ENCODE results near the gene NAGK.

NAGK gene

GRCh38 chr2:71108091-71108490 lies 39.6 kb downstream of the NAGK start:
- no peak for DNase-seq (ENCODE audit: low spot score)

DNA sequence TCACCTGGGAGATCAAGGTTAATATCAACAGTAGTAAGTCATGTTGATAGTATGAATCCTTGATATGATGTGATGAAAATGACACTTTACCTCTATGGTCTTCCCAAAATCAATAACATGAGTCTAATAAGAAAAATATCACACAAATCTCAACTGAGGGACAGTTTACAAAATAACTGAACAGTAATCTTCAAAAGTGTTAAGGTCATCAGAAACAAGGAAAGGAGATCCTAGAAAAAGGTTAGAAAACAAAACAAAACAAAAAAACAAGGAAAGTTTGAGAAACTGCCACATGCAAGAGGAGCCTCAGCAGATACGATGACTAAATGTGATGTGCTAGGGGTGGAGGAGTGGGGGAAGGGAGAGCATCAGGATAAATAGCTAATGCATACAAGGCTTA lies 45.4 kb downstream of the NAGK start:
- DNase-seq (ENCODE audit: low spot score), result no peak

GRCh38 chr2:71117063-71117462 lies 48.6 kb downstream of the NAGK start:
- DNase-seq (ENCODE audit: low spot score), result no peak

GRCh38 chr2:71120195-71120594 lies 51.7 kb downstream of the NAGK start:
- DNase-seq (ENCODE audit: low spot score), result no peak

- no peak for DNase-seq (ENCODE audit: low spot score)
These were observed 53.0 kb downstream of the NAGK start for GRCh38 chr2:71121479-71121878.

DNA sequence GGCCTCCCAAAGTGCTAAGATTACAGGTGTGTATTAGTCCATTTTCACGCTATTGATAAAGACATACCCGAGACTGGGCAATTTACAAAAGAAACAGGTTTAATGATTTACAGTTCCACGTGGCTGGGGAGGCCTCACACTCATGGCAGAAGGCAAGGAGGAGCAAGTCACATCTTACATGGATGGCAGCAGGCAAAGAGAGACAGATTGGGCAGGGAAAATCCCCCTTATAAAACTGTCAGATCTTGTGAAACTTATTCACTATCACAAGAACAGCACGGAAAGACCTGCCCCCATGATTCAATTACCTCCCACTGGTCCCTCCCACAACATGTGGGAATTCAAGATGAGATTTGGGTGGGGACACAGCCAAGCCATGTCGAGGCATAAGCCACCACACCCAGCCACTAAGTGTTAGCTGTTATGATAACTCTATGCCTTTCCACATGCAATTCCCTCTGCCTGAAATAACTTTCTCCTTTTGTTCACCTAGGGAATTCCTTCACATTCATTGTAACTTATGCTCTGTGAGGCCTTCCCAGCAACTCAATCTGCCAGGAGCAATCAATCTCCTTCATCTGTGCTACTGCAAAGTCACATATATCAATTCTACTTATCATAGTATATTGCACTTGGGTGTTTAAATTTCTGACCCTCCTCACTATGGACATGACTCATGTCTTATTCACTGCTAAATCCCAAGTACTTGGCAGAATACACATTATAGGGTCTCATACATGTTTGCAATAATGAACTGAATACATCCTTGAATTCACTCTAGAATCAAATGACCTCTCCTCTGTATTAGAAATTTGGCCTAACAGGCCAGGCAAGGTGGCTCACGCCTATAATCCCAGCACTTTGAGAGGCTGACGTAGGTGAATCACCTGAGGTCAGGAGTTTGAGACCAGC lies 54.2 kb downstream of the NAGK start:
- no peak for DNase-seq (ENCODE audit: low spot score)

- no peak for DNase-seq (ENCODE audit: low spot score)
These were observed 57.3 kb downstream of the NAGK start for GRCh38 chr2:71125506-71126294.

GRCh38 chr2:71126957-71127356 lies 58.5 kb downstream of the NAGK start:
- no peak for DNase-seq (ENCODE audit: low spot score)

Data from COLO829 (cell line).